ENCODE results near the gene NR3C2. TPM values are rescaled to one million over a fixed set of nuclear protein-coding genes. Genes with fewer than 3 reads are reported as not detected.

NR3C2 gene
- total RNA-seq (2014; rRNA removed) (1.2 and 2.8 TPM in 2 replicates), Bru-seq, nascent RNA (percentile 71 among the genes with signal in this experiment), BruChase-seq, experiment 1, labeled RNA remaining after a 6-hour chase (percentile 46 among the genes with signal in this experiment), BruChase-seq, experiment 2, labeled RNA remaining after a 2-hour chase (percentile 59 among the genes with signal in this experiment)
- long read RNA-seq, full-length matches to known transcripts, result 1 of 12 reads
- long read RNA-seq, partial matches to known transcripts, result 4 of 12 reads
- long read RNA-seq, other reads (novel, unspliced or antisense), result 7 of 12 reads

DNA sequence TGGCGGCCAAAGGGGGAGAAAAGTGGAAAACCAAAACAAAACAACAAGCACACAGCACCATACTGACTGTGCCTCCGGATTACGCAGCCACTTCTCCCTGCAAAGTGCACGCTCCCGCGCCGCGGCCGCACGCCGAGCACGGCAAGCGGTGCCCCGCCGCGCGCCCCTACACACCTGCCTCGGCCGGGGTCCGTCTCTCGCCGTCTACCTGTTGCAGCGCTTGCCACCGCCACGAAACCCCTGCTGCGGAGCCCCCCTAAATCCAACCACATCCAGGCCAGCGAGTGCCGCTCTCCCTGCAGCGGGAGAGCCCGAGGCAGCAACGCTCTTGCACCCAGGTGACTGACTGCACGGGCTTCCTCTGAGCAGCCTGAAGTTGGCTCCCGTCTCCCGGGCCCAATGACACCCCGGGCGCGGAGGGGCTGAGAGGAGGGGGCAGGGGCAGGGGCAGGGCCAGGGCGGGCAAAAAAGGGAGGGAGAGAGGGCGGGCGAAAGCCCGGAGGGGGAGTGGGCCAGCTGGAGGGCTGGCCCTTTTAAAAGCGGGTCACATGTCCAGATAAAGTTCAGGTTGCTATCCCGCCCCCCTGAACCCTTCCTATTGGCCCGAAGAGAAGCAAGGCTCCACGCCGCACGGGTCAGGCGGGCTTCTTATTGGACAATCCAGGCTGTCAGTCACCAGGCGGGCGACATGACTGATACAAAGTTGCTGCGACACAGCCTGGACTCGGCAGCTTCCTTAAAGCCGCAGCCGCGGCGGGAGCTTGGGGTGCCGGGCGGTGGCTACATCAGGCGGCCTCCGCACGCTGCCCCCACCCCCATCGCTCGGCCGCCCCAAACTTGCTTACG is at the start of gene NR3C2:
Gene NR3C2, minus strand, starts transcription at position 429 of the 846 bp plus-strand sequence.
- H2AFZ ChIP-seq (ENCODE audit: low read length), result peak within 1 kb of the TSS; percentile 94

DNA sequence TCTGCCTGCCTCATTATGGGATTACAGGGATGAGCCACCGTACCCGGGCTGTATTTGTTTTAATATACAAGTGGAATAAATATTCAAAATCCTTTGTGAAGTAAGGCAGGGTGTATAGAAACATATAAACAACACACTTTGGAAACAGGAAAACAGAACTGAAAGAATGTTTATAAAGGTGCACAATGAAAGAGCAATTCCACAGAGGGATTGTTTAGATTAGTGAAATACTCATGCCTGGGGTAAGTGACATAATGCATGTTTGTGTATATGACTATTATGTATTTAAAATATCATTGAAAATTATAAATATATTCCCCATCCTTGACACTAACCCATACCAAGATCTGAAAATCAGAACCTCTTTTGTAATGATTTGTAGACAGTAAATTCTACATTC is 45.0 kb upstream of the NR3C2 start:
- no TSS peak for BruUV-seq (replicated peaks)
- Histone ChIP-seq H3K4me1 (ENCODE audit: insufficient read depth, low read length) (no peaks in the 10 kb centered on the region), H3K4me3 (ENCODE audit: low read length) (no peak overlapping the region), H3K9me3 (ENCODE audit: low read length) (no peaks in the 10 kb centered on the region), H3F3A (ENCODE audit: low read length, unreplicated experiment) (no peaks in the 10 kb centered on the region), H2AFZ (ENCODE audit: low read length) (no peak overlapping the region), H3K27ac (ENCODE audit: low read length) (no peak overlapping the region), H3K4me2 (ENCODE audit: low read length) (no peak overlapping the region), H3K79me2 (ENCODE audit: low read length) (no peaks in the 10 kb centered on the region), H4K20me1 (ENCODE audit: low read length) (no peaks in the 10 kb centered on the region), H3K9ac (ENCODE audit: low read length) (no peak overlapping the region), H3K27me3 (ENCODE audit: low read length) (no peaks in the 10 kb centered on the region), H3K9me2 (replicated peaks; ENCODE audit: low read length) (no peaks in the 10 kb centered on the region), H3K36me3 (ENCODE audit: low read depth, low read length) (no peaks in the 10 kb centered on the region)
- ATAC-seq (no peak), DNase-seq (no peak)
- intact Hi-C loops (cut with micrococcal nuclease), result no loop called here
- ChIA-PET CTCF (no interaction called here), POLR2A (ENCODE audit: unreplicated experiment) (no interaction called here)
- TF ChIP-seq EZH2phosphoT487 (IDR thresholded peaks at IDR 0.05; ENCODE audit: borderline replicate concordance, low read length) (no peak), EZH2 (IDR thresholded peaks at IDR 0.05; ENCODE audit: low read length, unreplicated experiment) (no peak)
- TF ChIP-seq, protein P1, sequence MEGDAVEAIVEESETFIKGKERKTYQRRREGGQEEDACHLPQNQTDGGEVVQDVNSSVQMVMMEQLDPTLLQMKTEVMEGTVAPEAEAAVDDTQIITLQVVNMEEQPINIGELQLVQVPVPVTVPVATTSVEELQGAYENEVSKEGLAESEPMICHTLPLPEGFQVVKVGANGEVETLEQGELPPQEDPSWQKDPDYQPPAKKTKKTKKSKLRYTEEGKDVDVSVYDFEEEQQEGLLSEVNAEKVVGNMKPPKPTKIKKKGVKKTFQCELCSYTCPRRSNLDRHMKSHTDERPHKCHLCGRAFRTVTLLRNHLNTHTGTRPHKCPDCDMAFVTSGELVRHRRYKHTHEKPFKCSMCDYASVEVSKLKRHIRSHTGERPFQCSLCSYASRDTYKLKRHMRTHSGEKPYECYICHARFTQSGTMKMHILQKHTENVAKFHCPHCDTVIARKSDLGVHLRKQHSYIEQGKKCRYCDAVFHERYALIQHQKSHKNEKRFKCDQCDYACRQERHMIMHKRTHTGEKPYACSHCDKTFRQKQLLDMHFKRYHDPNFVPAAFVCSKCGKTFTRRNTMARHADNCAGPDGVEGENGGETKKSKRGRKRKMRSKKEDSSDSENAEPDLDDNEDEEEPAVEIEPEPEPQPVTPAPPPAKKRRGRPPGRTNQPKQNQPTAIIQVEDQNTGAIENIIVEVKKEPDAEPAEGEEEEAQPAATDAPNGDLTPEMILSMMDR (conservative IDR thresholded peaks at IDR 0.05; ENCODE audit: low read depth, low read length), result no peak

More for the DNA sequence above, at the start of gene NR3C2:
- DNase-seq, result peak; percentile 95
- BruUV-seq (replicated peaks), result no TSS peak
- peak; percentile 84 for ATAC-seq
- Histone ChIP-seq H3K27me3 (ENCODE audit: low read length) (no peaks in the 10 kb centered on the region), H3K27ac (ENCODE audit: low read length) (no peak within 1 kb of the TSS), H3K9ac (ENCODE audit: low read length) (peak within 1 kb of the TSS; percentile 56), H3K9me3 (ENCODE audit: low read length) (no peaks in the 10 kb centered on the region), H3K79me2 (ENCODE audit: low read length) (0 out of 2 replicates have a peak, but pooled peaks cover 4% of the 10 kb centered on the region), H3K4me2 (ENCODE audit: low read length) (peak within 1 kb of the TSS; percentile 92), H3K4me3 (ENCODE audit: low read length) (peak within 1 kb of the TSS; percentile 86), H3K9me2 (replicated peaks; ENCODE audit: low read length) (no peaks in the 10 kb centered on the region), H3K36me3 (ENCODE audit: low read depth, low read length) (no peaks in the 10 kb centered on the region), H3F3A (ENCODE audit: low read length, unreplicated experiment) (no peaks in the 10 kb centered on the region), H4K20me1 (ENCODE audit: low read length) (no peaks in the 10 kb centered on the region), H3K4me1 (ENCODE audit: insufficient read depth, low read length) (peaks cover 13% of the 10 kb centered on the region; the same call in 1 of the 2 replicates)
- intact Hi-C loops (cut with micrococcal nuclease), result loop anchor here (1.0 to 5.0 kb wide), 5 partner anchors 73 to 820 kb away; no protein-coding TSS in a partner anchor
- POLR2A ChIA-PET (ENCODE audit: unreplicated experiment), result interaction anchor here (0.6 to 0.7 kb wide), 2 partner anchors 514 to 907 kb away, joined by 3 read pairs; no protein-coding TSS in a partner anchor
- CTCF ChIA-PET, result interaction anchor here (0.5 kb wide), 1 partner anchor 458 kb away, joined by 4 read pairs; no protein-coding TSS in a partner anchor
- TF ChIP-seq, protein P1 (conservative IDR thresholded peaks at IDR 0.05; ENCODE audit: low read depth, low read length), result no peak
- TF ChIP-seq EZH2phosphoT487 (IDR thresholded peaks at IDR 0.05; ENCODE audit: borderline replicate concordance, low read length) (no peak), EZH2 (IDR thresholded peaks at IDR 0.05; ENCODE audit: low read length, unreplicated experiment) (no peak)
